ENCODE measurements around the gene GASK1A.

Gene GASK1A

GRCh38 chr3:43024181-43024885 lies 45.2 kb downstream of the GASK1A start:
- Histone ChIP-seq H3K9ac (no peak overlapping the region), H3K36me3 (ENCODE audit: control insufficient read depth, insufficient read depth, low read length) (no peaks in the 10 kb centered on the region), H2AFZ (no peak overlapping the region), H3K79me2 (no peaks in the 10 kb centered on the region), H3K9me3 (ENCODE audit: control insufficient read depth, low read length) (no peaks in the 10 kb centered on the region), H3K4me1 (no peaks in the 10 kb centered on the region), H3K4me3 (ENCODE audit: low read depth, low read length) (no peak overlapping the region), H3K27me3 (ENCODE audit: control insufficient read depth, insufficient read depth, low read length) (no peaks in the 10 kb centered on the region), H3K27ac (no peak overlapping the region), H3K4me2 (ENCODE audit: low read length) (no peak overlapping the region)
- TF ChIP-seq, protein P1, sequence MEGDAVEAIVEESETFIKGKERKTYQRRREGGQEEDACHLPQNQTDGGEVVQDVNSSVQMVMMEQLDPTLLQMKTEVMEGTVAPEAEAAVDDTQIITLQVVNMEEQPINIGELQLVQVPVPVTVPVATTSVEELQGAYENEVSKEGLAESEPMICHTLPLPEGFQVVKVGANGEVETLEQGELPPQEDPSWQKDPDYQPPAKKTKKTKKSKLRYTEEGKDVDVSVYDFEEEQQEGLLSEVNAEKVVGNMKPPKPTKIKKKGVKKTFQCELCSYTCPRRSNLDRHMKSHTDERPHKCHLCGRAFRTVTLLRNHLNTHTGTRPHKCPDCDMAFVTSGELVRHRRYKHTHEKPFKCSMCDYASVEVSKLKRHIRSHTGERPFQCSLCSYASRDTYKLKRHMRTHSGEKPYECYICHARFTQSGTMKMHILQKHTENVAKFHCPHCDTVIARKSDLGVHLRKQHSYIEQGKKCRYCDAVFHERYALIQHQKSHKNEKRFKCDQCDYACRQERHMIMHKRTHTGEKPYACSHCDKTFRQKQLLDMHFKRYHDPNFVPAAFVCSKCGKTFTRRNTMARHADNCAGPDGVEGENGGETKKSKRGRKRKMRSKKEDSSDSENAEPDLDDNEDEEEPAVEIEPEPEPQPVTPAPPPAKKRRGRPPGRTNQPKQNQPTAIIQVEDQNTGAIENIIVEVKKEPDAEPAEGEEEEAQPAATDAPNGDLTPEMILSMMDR (IDR thresholded peaks at IDR 0.05), result no peak

- no peak overlapping the region for H3K9ac ChIP-seq
- no peaks in the 10 kb centered on the region for H3K9me3 ChIP-seq (ENCODE audit: control insufficient read depth, low read length)
- no peaks in the 10 kb centered on the region for H3K27me3 ChIP-seq (ENCODE audit: control insufficient read depth, insufficient read depth, low read length)
- no peaks in the 10 kb centered on the region for H3K36me3 ChIP-seq (ENCODE audit: control insufficient read depth, insufficient read depth, low read length)
- no peak overlapping the region for H3K4me2 ChIP-seq (ENCODE audit: low read length)
- H3K4me3 ChIP-seq (ENCODE audit: low read depth, low read length), result no peak overlapping the region
- no peak overlapping the region for H3K27ac ChIP-seq
- H2AFZ ChIP-seq, result no peak overlapping the region
- TF ChIP-seq, protein P1 (IDR thresholded peaks at IDR 0.05), result no peak
- H3K4me1 ChIP-seq, result no peaks in the 10 kb centered on the region
- H3K79me2 ChIP-seq, result no peaks in the 10 kb centered on the region
These were observed 46.3 kb downstream of the GASK1A start for GRCh38 chr3:43025423-43025822.

GRCh38 chr3:43028001-43028400 lies 48.9 kb downstream of the GASK1A start:
- H3K27ac ChIP-seq, result no peak overlapping the region
- no peaks in the 10 kb centered on the region for H3K79me2 ChIP-seq
- H3K36me3 ChIP-seq (ENCODE audit: control insufficient read depth, insufficient read depth, low read length), result no peaks in the 10 kb centered on the region

DNA sequence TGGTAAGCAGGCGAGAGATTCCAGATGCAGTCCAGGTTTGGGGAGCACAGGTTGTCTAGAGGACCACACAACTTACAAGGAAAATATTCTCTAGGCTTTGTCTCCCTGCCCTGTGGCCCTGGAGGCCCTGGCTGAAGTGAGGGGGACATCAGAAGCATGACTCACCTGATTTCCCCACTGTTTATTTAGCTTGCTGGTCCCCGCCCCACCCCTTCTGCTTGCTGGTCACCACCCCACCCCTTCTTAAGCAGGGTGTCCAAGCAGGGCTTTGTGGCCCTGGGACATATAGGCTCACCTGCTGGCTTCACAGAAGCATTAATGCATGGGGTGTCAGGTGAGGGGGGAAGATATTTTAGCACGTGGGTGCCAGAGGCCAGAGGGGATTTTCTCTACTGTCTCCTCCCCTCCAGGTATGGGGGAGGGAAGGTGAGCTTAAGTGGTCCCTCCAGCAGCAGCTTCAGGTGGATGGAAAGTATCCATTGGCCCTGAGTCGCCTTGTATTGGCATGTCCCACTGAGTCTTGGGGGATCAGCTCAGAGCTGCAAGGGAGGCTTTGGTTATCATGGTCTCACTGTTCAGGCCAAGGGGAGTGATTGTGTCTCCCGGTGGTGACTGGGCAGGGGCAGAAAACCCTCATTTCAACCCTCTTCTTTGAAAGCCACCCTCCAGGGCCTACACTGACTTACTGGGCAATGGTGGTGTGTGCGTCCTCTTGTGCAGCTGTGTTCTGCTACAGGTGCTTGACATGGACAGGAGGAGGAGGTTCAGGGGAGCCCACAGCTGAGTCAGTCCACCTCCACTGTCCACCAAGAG lies 49.8 kb downstream of the GASK1A start:
- no peaks in the 10 kb centered on the region for H3K79me2 ChIP-seq
- no peaks in the 10 kb centered on the region for H3K27me3 ChIP-seq (ENCODE audit: control insufficient read depth, insufficient read depth, low read length)
- H2AFZ ChIP-seq, result no peak overlapping the region
- no peak overlapping the region for H3K4me2 ChIP-seq (ENCODE audit: low read length)
- TF ChIP-seq, protein P1 (IDR thresholded peaks at IDR 0.05), result no peak
- H3K27ac ChIP-seq, result no peak overlapping the region
- no peak overlapping the region for H3K9ac ChIP-seq
- no peak overlapping the region for H3K4me3 ChIP-seq (ENCODE audit: low read depth, low read length)
- no peaks in the 10 kb centered on the region for H3K9me3 ChIP-seq (ENCODE audit: control insufficient read depth, low read length)
- H3K4me1 ChIP-seq, result no peaks in the 10 kb centered on the region
- no peaks in the 10 kb centered on the region for H3K36me3 ChIP-seq (ENCODE audit: control insufficient read depth, insufficient read depth, low read length)

More at GRCh38 chr3:43028001-43028400, 48.9 kb downstream of the GASK1A start:
- Histone ChIP-seq H3K9me3 (ENCODE audit: control insufficient read depth, low read length) (no peaks in the 10 kb centered on the region), H2AFZ (no peak overlapping the region), H3K9ac (no peak overlapping the region), H3K27me3 (ENCODE audit: control insufficient read depth, insufficient read depth, low read length) (no peaks in the 10 kb centered on the region), H3K4me2 (ENCODE audit: low read length) (no peak overlapping the region), H3K4me1 (no peaks in the 10 kb centered on the region), H3K4me3 (ENCODE audit: low read depth, low read length) (no peak overlapping the region)
- TF ChIP-seq, protein P1 (IDR thresholded peaks at IDR 0.05), result no peak

All from parathyroid adenoma (tissue), 2 donors.